Endothelial cell of umbilical vein (primary cell): ENCODE data around the gene CCP110. TPM values are rescaled to one million over a fixed set of nuclear protein-coding genes. Genes with fewer than 3 reads are reported as not detected.

Source experiments
- BruUV-seq: library from RNA; stranded (reverse); fragments of 400-500 nt; replicated peaks from 2 replicates; lab custom pipeline; 2021; lab: Mats Ljungman, UMichigan
- CTCF ChIA-PET: fragments of 300-600, 350-600 bp; sonication (Branson Sonifier 250); formaldehyde crosslinking; loops from one replicate; lab custom pipeline; 2021; ENCODE audit warnings: antibody characterized with exemption, inconsistent platforms; lab: Charles Lee
- POLR2A ChIA-PET: fragments of 300-600, 350-600 bp; sonication (Branson Sonifier 250); formaldehyde crosslinking; loops from one replicate; lab custom pipeline; 2021; ENCODE audit warnings: antibody characterized with exemption, inconsistent platforms; lab: Charles Lee
- DNase-seq: peaks from one replicate; pipeline ENCODE4 v3.0.0-alpha.2; 2011; ENCODE audit warnings: low read depth, low spot score
- FAIRE-seq: peaks from 2 replicates; lab custom pipeline; 2011; peaks lifted over from hg19 to GRCh38; lab: Jason Lieb, UNC
- H2AFZ ChIP-seq: 2 replicates; pipeline ENCODE4 v1.6.0; 2012; ENCODE audit warnings: low read depth, low read length, control low read depth, inconsistent platforms
- H3K27ac ChIP-seq: 2 replicates; pipeline ENCODE4 v1.5.1; 2011; ENCODE audit warnings: low read depth, mild to moderate bottlenecking, control low read depth, low read length, moderate library complexity; ENCODE audit not compliant: insufficient read depth
- H3K27me3 ChIP-seq, 2 experiments: 2 replicates each; pipeline versions ENCODE4 v1.6.0 to v1.6.1; 2011; ENCODE audit warnings: low read length in 2 of 2, mixed read lengths in 1 of 2; ENCODE audit not compliant: control insufficient read depth in 2 of 2, insufficient read depth in 2 of 2
- H3K36me3 ChIP-seq, 2 experiments: 2 replicates in 1 of 2; 3 replicates in 1 of 2; pipeline ENCODE4 v1.5.1; 2011; ENCODE audit warnings: low read length in 2 of 2, mild to moderate bottlenecking in 1 of 2, moderate library complexity in 1 of 2; ENCODE audit not compliant: control insufficient read depth in 2 of 2, insufficient read depth in 2 of 2; ENCODE audit errors: extremely low read depth in 1 of 2
- H3K4me1 ChIP-seq: 3 replicates; pipeline ENCODE4 v1.5.1; 2011; ENCODE audit warnings: mild to moderate bottlenecking, low read length; ENCODE audit not compliant: control insufficient read depth, insufficient read depth; ENCODE audit errors: extremely low read depth
- H3K4me2 ChIP-seq: 2 replicates; pipeline ENCODE4 v1.6.1; 2011; ENCODE audit warnings: low read length, control low read depth, mixed read lengths; ENCODE audit not compliant: insufficient read depth
- H3K4me3 ChIP-seq, 3 experiments: fragments of 200-600 bp in 1 of 3; sonication (generic), shearing (Covaris generic) in 1 of 3; replicated peaks in 1 of 3; 2 replicates each; pipeline ENCODE4 v1.5.1; 2011 to 2016; ENCODE audit warnings: control low read depth in 3 of 3, low read length in 3 of 3, mild to moderate bottlenecking in 2 of 3, inconsistent platforms in 1 of 3, low read depth in 1 of 3, moderate library complexity in 1 of 3; ENCODE audit not compliant: insufficient read depth in 1 of 3
- H3K79me2 ChIP-seq: 2 replicates; pipeline ENCODE4 v1.6.0; 2012; ENCODE audit warnings: low read length, inconsistent platforms; ENCODE audit not compliant: control insufficient read depth, insufficient read depth
- H3K9ac ChIP-seq: replicated peaks from 2 replicates; pipeline ENCODE3; 2011; ENCODE audit warnings: low read length, control low read depth; ENCODE audit not compliant: insufficient read depth; ENCODE audit errors: extremely low read depth
- H3K9me1 ChIP-seq: replicated peaks from 3 replicates; pipeline ENCODE4 v1.6.0; 2011; ENCODE audit warnings: mild to moderate bottlenecking, low read length; ENCODE audit not compliant: control insufficient read depth, insufficient read depth; ENCODE audit errors: extremely low read depth
- H3K9me3 ChIP-seq: replicated peaks from 2 replicates; pipeline ENCODE4 v1.5.1; 2012; ENCODE audit warnings: low read length, inconsistent platforms; ENCODE audit not compliant: control insufficient read depth, insufficient read depth
- H4K20me1 ChIP-seq: replicated peaks from 2 replicates; pipeline ENCODE3; 2011; ENCODE audit warnings: mild to moderate bottlenecking, low read length; ENCODE audit not compliant: control insufficient read depth, insufficient read depth; ENCODE audit errors: extremely low read depth
- CTCF ChIP-seq, 2 donors: IDR thresholded peaks; 1 replicate in 1 of 2; 2 replicates in 1 of 2; pipeline ENCODE4 v1.5.1; 2011; ENCODE audit warnings: low read length in 2 of 2, mild to moderate bottlenecking in 2 of 2, moderate library complexity in 2 of 2, control low read depth in 1 of 2, inconsistent platforms in 1 of 2, low read depth in 1 of 2; ENCODE audit not compliant: insufficient read depth in 1 of 2; ENCODE audit errors: extremely low read depth in 1 of 2
- EZH2 ChIP-seq: IDR thresholded peaks from 2 replicates; pipeline ENCODE4 v1.6.1; 2012; ENCODE audit warnings: borderline replicate concordance, low read depth, mild to moderate bottlenecking, moderate library complexity, low read length, inconsistent platforms; ENCODE audit not compliant: severe bottlenecking
- FOS ChIP-seq: IDR thresholded peaks from 2 replicates; pipeline ENCODE4 v1.6.1; 2011; ENCODE audit warnings: mild to moderate bottlenecking, low read length, moderate library complexity, borderline replicate concordance; ENCODE audit not compliant: insufficient read depth
- GATA2 ChIP-seq: IDR thresholded peaks from 2 replicates; pipeline ENCODE4 v1.7.0; 2011; ENCODE audit warnings: low read depth, mild to moderate bottlenecking, moderate library complexity, mixed read lengths, low read length; ENCODE audit not compliant: insufficient read length, insufficient read depth
- JUN ChIP-seq: IDR thresholded peaks from 2 replicates; pipeline ENCODE4 v1.6.1; 2011; ENCODE audit warnings: borderline replicate concordance, low read depth; ENCODE audit not compliant: insufficient read length, insufficient read depth
- MAX ChIP-seq: IDR thresholded peaks from 2 replicates; pipeline ENCODE4 v1.6.1; 2011; ENCODE audit not compliant: insufficient read depth, insufficient read length
- MYC ChIP-seq: IDR thresholded peaks from one replicate; pipeline ENCODE4 v1.6.1; 2011; ENCODE audit warnings: mild to moderate bottlenecking, low read depth, low read length
- POLR2A ChIP-seq: IDR thresholded peaks from 2 replicates; pipeline ENCODE4 v1.6.1; 2012; ENCODE audit warnings: low read depth, mild to moderate bottlenecking, control low read depth, low read length
- POLR2AphosphoS5 ChIP-seq: IDR thresholded peaks from 2 replicates; pipeline ENCODE4 v1.6.1; 2012; ENCODE audit warnings: low read depth, mild to moderate bottlenecking, control low read depth, low read length, moderate library complexity; ENCODE audit not compliant: insufficient read depth
- dilution Hi-C: fragments of 300-500 bp; cut with MboI; formaldehyde crosslinking; loops from one replicate; pipeline ENCODE4 v1.15.0; 2019; ENCODE audit warnings: low sequenced_read_pairs; ENCODE audit not compliant: extremely low pct_ligation_motif_present
- intact Hi-C: fragments of 100-400 bp; cut with micrococcal nuclease; formaldehyde crosslinking; loops from one replicate; pipeline ENCODE4 v1.10.0; 2022
- polyA plus RNA-seq, 4 experiments: library from polyadenylated mRNA; depleted of rRNA in 3 of 4; stranded (reverse) in 3 of 4; unstranded in 1 of 4; fragments of >200 nt; gene quantifications; 2 replicates each; pipeline versions ENCODE4 v1.2.1 to v1.2.3, GENCODE V29; 2011 to 2012; ENCODE audit warnings: missing spikeins in 1 of 4
- total RNA-seq: library from RNA; stranded (reverse); gene quantifications from 2 replicates; pipeline ENCODE4 v1.2.3, GENCODE V29; 2021

The CCP110 gene
- total and polyA plus RNA-seq, 2 donors (not counting 3 experiments of a cell fraction or from before 2014, with no cell fraction given): 3.7 to 16.5 TPM

- intact Hi-C loops (no loop called here), dilution Hi-C loops (no loop called here)
- Histone ChIP-seq H3K36me3 (peaks cover 0 to 5% of the 10 kb centered on the region in 2 experiments), H2AFZ (no peak overlapping the region), H3K9me3 (no peaks in the 10 kb centered on the region), H3K27ac (no peak overlapping the region), H3K4me1 (peaks cover 7% of the 10 kb centered on the region), H3K9ac (no peak overlapping the region), H3K27me3 (no peaks in the 10 kb centered on the region), H3K79me2 (peaks cover 12% of the 10 kb centered on the region), H3K4me2 (no peak overlapping the region), H3K4me3 (no peak overlapping the region), H4K20me1 (no peaks in the 10 kb centered on the region), H3K9me1 (no peaks in the 10 kb centered on the region)
- TF ChIP-seq EZH2: no peak
- TF ChIP-seq POLR2A: no peak
- no peak for TF ChIP-seq FOS
- TF ChIP-seq MYC: no peak
- no peak for TF ChIP-seq CTCF (IDR thresholded peaks at IDR 0.05; ENCODE audit: extremely low read depth in 1 of 2, insufficient read depth in 1 of 2, low read depth in 1 of 2, low read length in 2 of 2)
- no peak for TF ChIP-seq GATA2
- no peak for TF ChIP-seq JUN
- TF ChIP-seq MAX: no peak
- no peak for TF ChIP-seq POLR2AphosphoS5
- POLR2A ChIA-PET: no interaction called here
- no TSS peak for BruUV-seq
- no peak for DNase-seq
- FAIRE-seq: no peak
- CTCF ChIA-PET: interaction anchor here (1.5 to 1.9 kb wide), 3 partner anchors 10 to 13 kb away, joined by 3 to 6 read pairs (median 6); no protein-coding TSS in a partner anchor
Measured at GRCh38 chr16:19515757-19516156, 8.0 kb upstream of the CCP110 start.
